Activated naive CD4-positive, alpha-beta T cell treated with anti-CD3 and anti-CD28 coated beads, Interleukin-2, amount 10 ng/mL, durations not matched to agents 7 days and 5 days (primary cell): ENCODE data around the gene RHOG.
"Not testable (repeated sequence)": the region's sequence is repeated elsewhere in the genome, so short reads cannot be mapped to it uniquely, and the experiment has no call there.

Experiments
- CTCF ChIA-PET: fragments of 350-600 bp; sonication (Branson Sonifier 250); formaldehyde crosslinking; loops from one replicate; lab custom pipeline; 2021; ENCODE audit warnings: antibody characterized with exemption; lab: Charles Lee
- DNase-seq: peaks from one replicate; pipeline ENCODE4 v3.0.0-alpha.2; 2020
- H3K27ac Mint-ChIP-seq: one replicate; pipeline ENCODE4 v1.8.0; 2021; ENCODE audit warnings: mild to moderate bottlenecking, moderate library complexity, mixed read lengths
- H3K27me3 Mint-ChIP-seq: one replicate; pipeline ENCODE4 v1.8.0; 2021; ENCODE audit warnings: mild to moderate bottlenecking, mixed read lengths
- H3K36me3 Mint-ChIP-seq: one replicate; pipeline ENCODE4 v1.8.0; 2021; ENCODE audit warnings: mixed read lengths
- H3K4me1 Mint-ChIP-seq: one replicate; pipeline ENCODE4 v1.8.0; 2021; ENCODE audit warnings: mixed read lengths
- H3K4me3 Mint-ChIP-seq: one replicate; pipeline ENCODE4 v1.8.0; 2021; ENCODE audit warnings: mild to moderate bottlenecking, moderate library complexity, mixed read lengths
- H3K9me3 Mint-ChIP-seq: one replicate; pipeline ENCODE4 v1.8.0; 2021; ENCODE audit warnings: mixed read lengths

The RHOG gene

DNA sequence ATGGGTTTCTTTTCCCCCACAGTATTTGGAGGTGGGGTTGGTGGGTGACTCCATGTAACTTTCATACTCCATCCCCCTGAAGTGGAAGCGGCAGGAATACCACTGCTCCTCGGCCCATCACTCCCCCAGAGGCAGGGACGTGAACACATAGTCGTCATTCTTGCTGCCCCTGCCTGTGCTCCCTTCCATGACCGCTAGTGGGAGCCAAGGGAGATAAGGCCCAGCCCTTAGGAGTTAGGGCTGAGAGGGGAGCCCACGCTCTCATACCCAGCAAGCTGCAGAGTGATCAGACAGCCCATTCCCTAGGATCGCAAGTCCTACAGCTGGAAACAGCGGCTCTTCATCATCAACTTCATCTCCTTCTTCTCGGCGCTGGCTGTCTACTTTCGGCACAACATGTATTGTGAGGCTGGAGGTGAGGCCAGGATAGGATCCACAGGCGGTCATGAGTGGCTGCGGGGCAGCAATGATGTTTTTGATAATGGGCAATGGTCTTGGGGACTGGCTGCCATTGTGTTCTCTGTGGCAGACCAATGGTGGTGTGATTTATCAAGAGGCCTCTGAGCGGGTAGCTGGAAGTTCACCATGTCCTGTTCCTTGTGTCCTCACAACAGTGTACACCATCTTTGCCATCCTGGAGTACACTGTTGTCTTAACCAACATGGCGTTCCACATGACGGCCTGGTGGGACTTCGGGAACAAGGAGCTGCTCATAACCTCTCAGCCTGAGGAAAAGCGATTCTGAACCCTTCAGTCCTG lies 15.9 kb downstream of the RHOG start:
- Mint-ChIP-seq H3K4me1 (peaks cover 32% of the 10 kb centered on the region), H3K27ac (peak overlapping the region; percentile 24), H3K36me3 (peaks cover 47% of the 10 kb centered on the region), H3K27me3 (no peaks in the 10 kb centered on the region), H3K4me3 (no peak overlapping the region), H3K9me3 (no peaks in the 10 kb centered on the region)
- CTCF ChIA-PET, result interaction anchor here (0.5 to 2.3 kb wide), 15 partner anchors 8 to 293 kb away, joined by 3 to 11 read pairs (median 4); partner anchors contain the start of gene STIM1
- peak; percentile 87 for DNase-seq

DNA sequence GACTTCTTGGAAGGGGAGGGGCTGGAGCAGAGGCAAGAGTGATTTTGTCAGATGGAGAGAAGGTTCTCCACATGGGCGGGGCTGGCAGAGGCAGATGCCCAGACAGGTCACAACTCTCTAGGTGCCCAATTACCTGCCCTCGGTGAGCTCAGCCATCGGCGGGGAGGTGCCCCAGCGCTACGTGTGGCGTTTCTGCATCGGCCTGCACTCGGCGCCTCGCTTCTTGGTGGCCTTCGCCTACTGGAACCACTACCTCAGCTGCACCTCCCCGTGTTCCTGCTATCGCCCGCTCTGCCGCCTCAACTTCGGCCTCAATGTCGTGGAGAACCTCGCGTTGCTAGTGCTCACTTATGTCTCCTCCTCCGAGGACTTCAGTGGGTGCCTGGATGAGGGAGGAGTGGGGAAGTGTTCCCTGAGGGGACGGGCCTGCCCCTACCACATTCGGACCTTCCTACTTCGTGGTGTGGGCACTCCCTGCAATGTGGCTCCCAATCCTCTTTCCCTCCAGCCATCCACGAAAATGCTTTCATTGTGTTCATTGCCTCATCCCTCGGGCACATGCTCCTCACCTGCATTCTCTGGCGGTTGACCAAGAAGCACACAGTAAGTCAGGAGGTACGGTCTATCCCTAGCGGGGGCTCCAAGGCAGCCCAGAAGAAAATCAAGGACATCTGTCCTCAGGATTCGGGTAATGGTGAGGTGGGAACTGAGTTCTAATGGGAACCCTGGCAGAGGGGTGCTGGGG lies 16.8 kb downstream of the RHOG start:
- H3K36me3 Mint-ChIP-seq, result peaks cover 46% of the 10 kb centered on the region
- no peak overlapping the region for H3K4me3 Mint-ChIP-seq
- CTCF ChIA-PET, result interaction anchor here (0.9 to 1.7 kb wide), 6 partner anchors 12 to 249 kb away, joined by 3 to 7 read pairs (median 4); partner anchors contain the start of genes RHOG and STIM1
- no peaks in the 10 kb centered on the region for H3K27me3 Mint-ChIP-seq
- no peak for DNase-seq
- H3K27ac Mint-ChIP-seq, result no peak overlapping the region
- peaks cover 32% of the 10 kb centered on the region for H3K4me1 Mint-ChIP-seq
- no peaks in the 10 kb centered on the region for H3K9me3 Mint-ChIP-seq

DNA sequence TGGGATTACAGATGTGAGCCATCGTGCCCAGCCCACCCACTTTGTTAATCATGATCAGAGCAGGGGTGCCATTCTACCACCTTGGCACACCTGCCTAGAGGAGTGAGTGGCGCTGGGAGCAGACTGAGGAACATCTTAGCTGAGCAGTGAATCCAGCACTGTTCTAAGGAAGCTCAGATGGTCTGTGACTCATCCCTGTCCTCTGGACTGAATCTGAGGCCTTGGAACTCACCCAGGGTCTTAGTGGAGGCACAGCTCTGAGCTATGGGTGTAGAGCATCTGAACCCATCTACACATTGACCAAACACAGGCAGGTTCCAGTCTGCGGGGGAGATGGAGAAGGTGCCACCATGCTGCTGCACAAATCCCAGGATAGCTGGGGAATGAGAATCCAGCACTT lies 17.5 kb downstream of the RHOG start:
- Mint-ChIP-seq H3K36me3 (peaks cover 45% of the 10 kb centered on the region), H3K27ac (no peak overlapping the region)
- CTCF ChIA-PET, result interaction anchor here (0.9 to 1.7 kb wide), 5 partner anchors 13 to 250 kb away, joined by 3 to 7 read pairs (median 5); partner anchors contain the start of gene RHOG

DNA sequence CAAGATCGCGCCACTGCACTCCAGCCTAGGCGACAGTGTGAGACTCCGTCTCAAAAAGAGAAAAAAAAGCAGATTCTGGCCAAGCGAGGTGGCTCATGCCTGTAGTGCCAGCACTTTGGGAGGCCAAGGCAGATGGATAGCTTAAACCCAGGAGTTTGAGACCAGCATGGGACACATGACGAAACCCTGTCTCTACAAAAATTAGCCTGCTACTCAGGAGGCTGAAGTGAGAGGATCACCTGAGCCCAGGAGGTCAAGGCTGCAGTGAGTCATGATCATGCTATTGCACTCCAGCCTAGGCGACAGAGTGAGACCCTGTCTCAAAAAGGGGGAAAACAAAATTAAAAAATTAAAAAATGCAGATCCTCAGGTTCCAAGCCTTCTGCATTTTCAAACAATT lies 18.4 kb downstream of the RHOG start:
- Mint-ChIP-seq H3K27ac (no peak overlapping the region), H3K4me3 (no peak overlapping the region), H3K9me3 (no peaks in the 10 kb centered on the region), H3K27me3 (no peaks in the 10 kb centered on the region), H3K4me1 (peaks cover 30% of the 10 kb centered on the region), H3K36me3 (peaks cover 36% of the 10 kb centered on the region)
- CTCF ChIA-PET, result interaction anchor here (1.0 to 1.7 kb wide), 3 partner anchors 12 to 251 kb away, joined by 3 to 5 read pairs (median 3); no protein-coding TSS in a partner anchor
- no peak for DNase-seq

More for the DNA sequence above, 17.5 kb downstream of the RHOG start:
- Mint-ChIP-seq H3K4me1 (peaks cover 32% of the 10 kb centered on the region), H3K27me3 (no peaks in the 10 kb centered on the region), H3K9me3 (no peaks in the 10 kb centered on the region), H3K4me3 (no peak overlapping the region)
- no peak for DNase-seq

DNA sequence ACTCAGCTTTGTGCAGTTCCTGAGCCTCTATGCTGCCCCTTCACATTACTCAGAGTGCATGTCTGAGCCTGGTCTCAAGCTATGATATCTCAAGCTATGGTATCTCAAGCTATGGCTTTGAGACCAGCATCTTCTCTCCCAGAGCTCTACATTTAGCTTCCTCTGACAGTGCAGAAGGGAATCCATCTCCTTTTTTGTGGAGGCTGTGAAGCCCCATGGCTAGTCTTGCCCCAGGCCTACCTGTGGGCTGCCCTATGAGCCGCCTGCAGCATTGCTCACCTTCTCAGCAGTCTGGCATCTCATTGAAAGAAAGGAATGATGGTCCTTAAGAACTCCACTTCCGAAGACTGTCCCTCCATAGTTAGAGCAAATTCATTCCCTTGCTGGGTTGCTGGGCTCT lies 19.8 kb downstream of the RHOG start:
- CTCF ChIA-PET, result interaction anchor here (0.6 to 3.6 kb wide), 4 partner anchors 12 to 252 kb away, joined by 3 to 21 read pairs (median 3); partner anchors contain the start of gene PGAP2
- no peaks in the 10 kb centered on the region for H3K27me3 Mint-ChIP-seq
- DNase-seq, result no peak
- no peak overlapping the region for H3K27ac Mint-ChIP-seq
- H3K36me3 Mint-ChIP-seq, result peaks cover 24% of the 10 kb centered on the region
- peaks cover 21% of the 10 kb centered on the region for H3K4me1 Mint-ChIP-seq
- H3K9me3 Mint-ChIP-seq, result no peaks in the 10 kb centered on the region
- no peak overlapping the region for H3K4me3 Mint-ChIP-seq

DNA sequence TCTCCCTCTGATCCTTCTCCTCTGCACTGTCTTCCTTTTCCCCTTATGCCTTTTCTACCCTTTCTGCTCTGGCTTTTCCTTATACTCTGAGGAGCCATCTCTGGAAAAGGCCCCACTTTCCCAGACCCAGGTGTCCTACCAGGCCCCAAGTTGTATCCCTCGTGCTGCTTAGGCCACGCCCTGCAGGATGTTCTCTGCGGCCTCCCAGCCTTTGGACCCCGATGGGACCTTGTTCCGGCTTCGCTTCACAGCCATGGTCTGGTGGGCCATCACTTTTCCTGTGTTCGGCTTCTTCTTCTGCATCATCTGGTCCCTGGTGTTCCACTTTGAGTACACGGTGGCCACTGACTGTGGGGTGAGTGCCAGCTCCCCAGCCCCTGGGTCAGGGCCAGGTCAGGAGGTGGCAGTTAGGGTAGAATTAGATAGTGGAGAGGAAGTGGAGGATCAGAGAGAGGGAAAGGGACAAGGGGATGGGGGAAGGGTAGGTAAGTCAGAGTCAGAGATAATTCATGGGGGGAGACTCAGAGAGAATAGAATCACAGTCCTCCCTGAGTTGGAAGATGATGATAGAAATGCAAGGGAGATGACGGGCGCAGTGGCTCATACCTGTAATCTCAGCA lies 23.5 kb downstream of the RHOG start:
- H3K36me3 Mint-ChIP-seq, result peaks cover 3% of the 10 kb centered on the region
- H3K4me3 Mint-ChIP-seq, result no peak overlapping the region
- CTCF ChIA-PET, result interaction anchor here (1.9 to 3.6 kb wide), 2 partner anchors 9 to 255 kb away, joined by 4 to 21 read pairs; partner anchors contain the start of gene PGAP2
- no peaks in the 10 kb centered on the region for H3K4me1 Mint-ChIP-seq
- H3K27ac Mint-ChIP-seq, result no peak overlapping the region
- H3K27me3 Mint-ChIP-seq, result no peaks in the 10 kb centered on the region
- no peak for DNase-seq
- H3K9me3 Mint-ChIP-seq, result no peaks in the 10 kb centered on the region

DNA sequence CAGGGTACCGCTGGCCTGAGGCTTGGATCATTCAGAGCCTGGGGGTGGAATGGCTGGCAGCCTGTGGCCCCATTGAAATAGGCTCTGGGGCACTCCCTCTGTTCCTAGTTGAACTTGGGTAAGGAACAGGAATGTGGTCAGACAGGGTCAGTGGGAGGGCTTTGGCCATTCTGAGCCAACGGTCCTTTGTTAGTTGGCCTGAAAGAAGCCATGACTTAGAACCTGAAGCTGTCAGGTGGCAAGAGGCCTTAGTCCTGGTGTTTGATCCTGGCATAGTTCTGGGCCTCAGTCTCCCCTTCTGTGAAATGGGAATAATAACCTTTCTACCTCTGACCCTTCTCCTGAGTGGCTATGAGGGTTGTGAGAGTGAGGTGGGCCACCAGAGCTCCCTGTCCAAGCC lies 24.1 kb downstream of the RHOG start:
- Mint-ChIP-seq H3K4me3 (no peak overlapping the region), H3K9me3 (no peaks in the 10 kb centered on the region), H3K27ac (no peak overlapping the region), H3K27me3 (no peaks in the 10 kb centered on the region), H3K36me3 (peaks cover 3% of the 10 kb centered on the region), H3K4me1 (no peaks in the 10 kb centered on the region)
- CTCF ChIA-PET, result interaction anchor here (0.6 kb wide), 1 partner anchor 10 kb away, joined by 3 read pairs; no protein-coding TSS in a partner anchor
- no peak for DNase-seq

DNA sequence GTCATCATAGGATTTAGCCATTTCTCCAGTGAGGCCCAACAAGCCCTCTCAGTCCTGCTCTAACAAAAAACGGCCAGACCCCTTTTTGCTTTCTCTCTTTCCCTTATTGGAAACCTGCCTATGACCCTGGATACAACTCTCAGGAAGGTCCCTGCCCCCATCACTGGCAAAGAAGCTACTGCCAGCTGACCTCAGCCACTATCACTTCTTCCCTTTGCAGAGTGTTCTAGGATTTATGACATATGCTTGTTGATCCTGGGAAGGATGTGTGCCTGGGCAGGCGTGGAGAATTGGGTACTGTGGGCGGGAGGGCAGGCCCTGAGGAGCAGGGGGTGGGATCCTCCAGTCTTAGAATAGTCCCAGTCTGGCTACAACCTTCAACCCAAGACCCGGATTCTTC lies 24.9 kb downstream of the RHOG start:
- H3K4me3 Mint-ChIP-seq, result no peak overlapping the region
- H3K4me1 Mint-ChIP-seq, result no peaks in the 10 kb centered on the region
- CTCF ChIA-PET, result no interaction called here
- H3K9me3 Mint-ChIP-seq, result no peaks in the 10 kb centered on the region
- DNase-seq, result no peak
- no peak overlapping the region for H3K27ac Mint-ChIP-seq
- H3K36me3 Mint-ChIP-seq, result peaks cover 3% of the 10 kb centered on the region
- H3K27me3 Mint-ChIP-seq, result no peaks in the 10 kb centered on the region

DNA sequence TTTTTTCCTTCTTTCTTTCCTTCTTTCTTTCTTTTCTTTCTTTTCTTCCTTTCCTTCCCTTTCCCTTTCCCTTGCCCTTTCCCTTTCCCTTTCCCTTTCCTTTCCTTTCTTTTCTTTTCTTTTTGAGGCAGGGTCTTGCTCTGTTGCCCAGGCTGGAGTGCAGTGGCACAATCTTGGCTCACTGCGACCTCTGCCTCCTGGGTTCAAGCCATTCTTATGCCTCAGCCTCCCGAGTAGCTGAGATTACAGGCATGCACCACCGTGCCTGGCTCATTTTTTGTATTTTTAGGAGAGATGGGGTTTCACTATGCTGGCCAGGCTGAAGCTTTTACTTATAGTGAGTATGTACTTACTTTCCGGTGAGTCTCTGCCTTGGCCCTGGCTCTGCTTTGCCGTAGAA lies 25.9 kb downstream of the RHOG start:
- not testable (repeated sequence) for H3K27ac Mint-ChIP-seq

DNA sequence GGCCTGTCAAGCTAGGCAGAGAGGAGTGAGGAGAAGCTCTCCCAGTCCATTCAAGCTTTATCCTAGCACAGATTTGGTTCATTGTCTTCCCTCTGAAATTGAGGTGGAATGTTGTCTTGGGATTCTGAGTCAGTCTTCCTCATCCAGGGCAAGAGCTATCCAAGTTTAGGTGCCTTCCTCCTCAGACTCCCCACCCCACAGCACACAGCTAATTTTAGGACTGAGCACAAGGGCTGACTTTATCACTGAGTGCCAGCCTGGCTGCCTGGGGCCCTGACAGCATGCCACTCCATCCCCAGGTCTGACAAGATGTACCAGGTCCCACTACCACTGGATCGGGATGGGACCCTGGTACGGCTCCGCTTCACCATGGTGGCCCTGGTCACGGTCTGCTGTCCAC lies 29.8 kb downstream of the RHOG start:
- peaks cover 2% of the 10 kb centered on the region for H3K36me3 Mint-ChIP-seq
- no peak for DNase-seq
- CTCF ChIA-PET, result interaction anchor here (0.6 to 5.1 kb wide), 10 partner anchors 8 to 262 kb away, joined by 3 to 27 read pairs (median 5); partner anchors contain the start of gene RHOG
- peaks cover 21% of the 10 kb centered on the region for H3K4me1 Mint-ChIP-seq
- no peak overlapping the region for H3K4me3 Mint-ChIP-seq
- no peaks in the 10 kb centered on the region for H3K9me3 Mint-ChIP-seq
- no peak overlapping the region for H3K27ac Mint-ChIP-seq
- H3K27me3 Mint-ChIP-seq, result no peaks in the 10 kb centered on the region

More for the DNA sequence above, 25.9 kb downstream of the RHOG start:
- H3K4me1 Mint-ChIP-seq, H3K27me3 Mint-ChIP-seq, H3K4me3 Mint-ChIP-seq, DNase-seq, H3K36me3 Mint-ChIP-seq, H3K9me3 Mint-ChIP-seq, CTCF ChIA-PET: not testable (repeated sequence)

DNA sequence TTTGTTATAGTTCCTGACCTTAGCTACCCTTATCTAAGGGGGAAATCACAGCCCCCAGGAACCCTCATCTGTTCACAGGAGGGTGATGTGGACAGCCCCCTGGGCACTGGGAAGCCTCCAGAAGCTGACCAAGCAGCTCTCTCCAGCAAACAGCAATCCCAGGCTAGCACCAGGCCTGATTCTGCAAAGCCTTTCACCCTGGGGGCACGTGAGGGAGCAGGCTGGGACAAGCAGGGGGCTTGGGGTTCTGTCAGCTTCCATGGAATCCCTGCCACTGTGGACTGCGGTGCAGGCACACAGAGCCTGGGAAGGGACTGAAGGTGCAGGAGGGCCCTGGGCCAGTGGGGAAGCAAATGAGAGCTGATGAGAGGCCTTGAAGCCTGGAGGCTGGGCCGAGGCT lies 30.3 kb downstream of the RHOG start:
- CTCF ChIA-PET, result interaction anchor here (1.2 to 5.1 kb wide), 10 partner anchors 9 to 263 kb away, joined by 4 to 34 read pairs (median 15); partner anchors contain the start of gene RHOG
- no peaks in the 10 kb centered on the region for H3K27me3 Mint-ChIP-seq
- no peak overlapping the region for H3K4me3 Mint-ChIP-seq
- H3K4me1 Mint-ChIP-seq, result peaks cover 21% of the 10 kb centered on the region
- no peak overlapping the region for H3K27ac Mint-ChIP-seq
- H3K9me3 Mint-ChIP-seq, result no peaks in the 10 kb centered on the region
- no peak for DNase-seq
- peaks cover 2% of the 10 kb centered on the region for H3K36me3 Mint-ChIP-seq

DNA sequence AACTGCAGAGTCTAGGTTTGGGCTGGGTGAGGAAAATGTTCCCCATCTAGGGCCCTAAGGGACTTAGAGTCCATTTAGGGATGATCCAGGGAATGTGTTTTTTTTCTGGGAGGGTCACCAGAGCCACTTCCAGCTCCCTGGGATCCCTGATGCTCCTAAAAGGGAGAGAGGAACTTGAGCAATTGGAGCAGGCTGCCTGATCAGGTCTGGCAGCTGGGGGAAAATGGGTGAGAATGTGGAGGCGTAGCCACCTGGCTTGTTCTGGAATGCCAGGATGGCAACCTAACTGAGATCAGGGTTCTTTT lies 31.2 kb downstream of the RHOG start:
- no peaks in the 10 kb centered on the region for H3K9me3 Mint-ChIP-seq

DNA sequence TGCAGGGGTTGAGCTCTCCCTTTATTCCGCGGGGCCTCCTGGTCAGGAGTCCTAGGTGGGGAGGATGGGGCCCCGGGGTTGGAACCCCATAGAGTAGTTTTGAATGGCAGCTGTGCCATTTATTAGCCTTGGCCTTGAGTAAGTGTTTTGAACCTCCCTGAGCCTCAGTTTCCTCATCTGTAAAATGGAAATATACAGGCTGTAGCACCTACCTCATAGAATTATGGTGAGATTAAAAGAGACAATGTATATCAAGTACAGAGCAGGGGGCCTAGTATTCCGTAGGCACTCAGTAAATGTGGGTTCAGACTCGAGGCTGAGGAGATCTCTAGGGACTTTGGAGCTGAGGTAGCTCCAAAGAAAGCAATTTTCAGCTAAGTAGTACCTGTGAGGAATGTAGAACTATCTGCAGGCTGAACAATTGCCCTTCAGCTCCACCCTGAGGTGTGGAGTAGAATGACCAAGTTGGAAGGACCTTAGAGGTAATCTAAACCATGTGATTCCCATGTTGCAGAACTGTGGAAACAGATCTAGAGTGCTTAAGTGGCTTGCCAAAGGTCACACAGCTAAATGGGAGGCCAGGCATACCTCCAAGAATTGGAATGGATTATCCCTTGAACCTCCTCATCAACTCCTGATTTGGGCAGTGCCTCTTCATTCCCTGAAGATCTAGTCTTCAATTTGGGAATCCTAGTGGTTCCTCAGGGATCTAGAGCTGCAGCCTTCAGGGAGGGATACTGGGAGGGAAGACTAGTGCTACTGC lies 31.7 kb downstream of the RHOG start:
- CTCF ChIA-PET, result interaction anchor here (0.6 to 5.1 kb wide), 44 partner anchors 10 to 331 kb away, joined by 3 to 34 read pairs (median 6); partner anchors contain the start of genes ART1, NUP98 and RHOG
- peak overlapping the region; percentile 79 for H3K27ac Mint-ChIP-seq
- H3K9me3 Mint-ChIP-seq, result no peaks in the 10 kb centered on the region
- no peaks in the 10 kb centered on the region for H3K27me3 Mint-ChIP-seq
- H3K36me3 Mint-ChIP-seq, result peaks cover 2% of the 10 kb centered on the region
- DNase-seq, result peak; percentile 72
- peaks cover 25% of the 10 kb centered on the region for H3K4me1 Mint-ChIP-seq
- peak overlapping the region; percentile 93 for H3K4me3 Mint-ChIP-seq

More for the DNA sequence above, 31.2 kb downstream of the RHOG start:
- Mint-ChIP-seq H3K27ac (no peak overlapping the region), H3K4me3 (no peak overlapping the region), H3K27me3 (no peaks in the 10 kb centered on the region), H3K4me1 (peaks cover 21% of the 10 kb centered on the region), H3K36me3 (peaks cover 2% of the 10 kb centered on the region)
- CTCF ChIA-PET, result interaction anchor here (0.9 to 5.1 kb wide), 33 partner anchors 10 to 332 kb away, joined by 3 to 34 read pairs (median 6); partner anchors contain the start of genes NUP98 and RHOG
- no peak for DNase-seq
